GM10266 (cell line): ENCODE results near the gene IL12A.

Experiments
- DNase-seq: peaks from one replicate; pipeline ENCODE4 v3.0.0; 2012; ENCODE audit errors: extremely low spot score
- CTCF ChIP-seq: IDR thresholded peaks from 2 replicates; pipeline ENCODE4 v1.5.1; 2012; ENCODE audit warnings: mild to moderate bottlenecking, low read depth; ENCODE audit not compliant: control insufficient read depth, insufficient read depth; ENCODE audit errors: missing control alignments

The IL12A gene

GRCh38 chr3:159950156-159950898 is 38.3 kb upstream of the IL12A start:
- peak; percentile 12 for DNase-seq
- no peak for TF ChIP-seq CTCF

GRCh38 chr3:159951540-159951939 is 37.1 kb upstream of the IL12A start:
- TF ChIP-seq CTCF = no peak
- DNase-seq = no peak

- DNase-seq = no peak
- no peak for TF ChIP-seq CTCF
Measured at GRCh38 chr3:159953325-159954085, 35.1 kb upstream of the IL12A start.

GRCh38 chr3:159960188-159961148 is 28.2 kb upstream of the IL12A start:
- no peak for TF ChIP-seq CTCF
- DNase-seq = no peak

- DNase-seq = peak; percentile 66
- no peak for TF ChIP-seq CTCF
Measured at GRCh38 chr3:159964166-159964973, 24.3 kb upstream of the IL12A start.

- DNase-seq = no peak
- TF ChIP-seq CTCF = no peak
Measured at GRCh38 chr3:159971311-159971710, 17.3 kb upstream of the IL12A start.
